K562 (cell line): ENCODE data around the gene CELA3B. TPM values are rescaled to one million over a fixed set of nuclear protein-coding genes. Genes with fewer than 3 reads are reported as not detected.

Experiments
- ADNP ChIP-seq: fragments of 200-800 bp; sonication (Bioruptor generic); IDR thresholded peaks from 2 replicates; pipeline ENCODE4 v1.6.1; 2016; ENCODE audit warnings: missing genetic modification characterization, missing compliant biosample characterization
- ELK1 ChIP-seq: sonication (generic); formaldehyde crosslinking; IDR thresholded peaks from 2 replicates; pipeline ENCODE4 v1.8.1; 2022; ENCODE audit warnings: missing genetic modification reagents
- ESRRA ChIP-seq: fragments of 450-650 bp; IDR thresholded peaks from 2 replicates; pipeline ENCODE4 v1.6.1; 2014; ENCODE audit warnings: low read depth, mild to moderate bottlenecking, moderate library complexity, borderline replicate concordance
- FOXA3 ChIP-seq, 2 experiments: fragments of 450-650 bp in 1 of 2; sonication (generic) in 1 of 2; formaldehyde crosslinking; IDR thresholded peaks in 1 of 2; conservative IDR thresholded peaks in 1 of 2; 2 replicates each; pipeline versions ENCODE4 v1.4.0 to v1.8.0; 2020 to 2022; ENCODE audit warnings: mild to moderate bottlenecking in 2 of 2, missing genetic modification reagents in 1 of 2
- HDAC3 ChIP-seq: fragments of 450-650 bp; IDR thresholded peaks from 2 replicates; pipeline ENCODE4 v1.6.1; 2018; ENCODE audit warnings: borderline replicate concordance, mild to moderate bottlenecking, moderate library complexity; ENCODE audit not compliant: partially characterized antibody
- MEIS2 ChIP-seq: fragments of 450-650 bp; IDR thresholded peaks from 2 replicates; pipeline ENCODE4 v1.6.1; 2014; ENCODE audit warnings: mild to moderate bottlenecking; ENCODE audit not compliant: partially characterized antibody
- NBN ChIP-seq: fragments of 450-650 bp; IDR thresholded peaks from 2 replicates; pipeline ENCODE4 v1.6.1; 2016; ENCODE audit warnings: low read depth, mild to moderate bottlenecking
- NFIX ChIP-seq: fragments of 250-450 bp; sonication (Bioruptor Pico); IDR thresholded peaks from 2 replicates; pipeline ENCODE4 v1.4.0; 2020; ENCODE audit warnings: low read depth, mild to moderate bottlenecking, moderate library complexity
- RREB1 ChIP-seq: fragments of 250-450 bp; sonication (Bioruptor Pico); IDR thresholded peaks from 2 replicates; pipeline ENCODE4 v1.4.0; 2020
- SIX5 ChIP-seq, 2 experiments: IDR thresholded peaks; 2 replicates each; pipeline ENCODE4 v1.6.1; 2011; ENCODE audit warnings: low read length in 2 of 2, borderline replicate concordance in 1 of 2, low read depth in 1 of 2, mild to moderate bottlenecking in 1 of 2, moderate library complexity in 1 of 2; ENCODE audit not compliant: insufficient read depth in 1 of 2
- SMAD4 ChIP-seq: fragments of 250-450 bp; sonication (Bioruptor Pico); conservative IDR thresholded peaks from 2 replicates; pipeline ENCODE4 v1.8.0; 2021; ENCODE audit warnings: inconsistent platforms, mild to moderate bottlenecking, moderate library complexity
- SNIP1 ChIP-seq: fragments of 450-650 bp; IDR thresholded peaks from 2 replicates; pipeline ENCODE4 v1.7.1; 2017; ENCODE audit warnings: low read depth, mild to moderate bottlenecking
- THRB ChIP-seq: fragments of 450-650 bp; formaldehyde crosslinking; conservative IDR thresholded peaks from 2 replicates; pipeline ENCODE4 v1.4.0; 2022; ENCODE audit warnings: mild to moderate bottlenecking, missing genetic modification characterization
- VEZF1 ChIP-seq: fragments of 200-800 bp; sonication (Bioruptor generic); IDR thresholded peaks from 2 replicates; pipeline ENCODE4 v1.6.1; 2017; ENCODE audit warnings: missing genetic modification characterization, missing compliant biosample characterization
- ZNF140 ChIP-seq: fragments of 250-450 bp; sonication (Bioruptor Pico); IDR thresholded peaks from 2 replicates; pipeline ENCODE4 v1.8.0; 2021; ENCODE audit warnings: moderate library complexity, mild to moderate bottlenecking, inconsistent platforms
- ZNF212 ChIP-seq: fragments of 450-650 bp; formaldehyde crosslinking; IDR thresholded peaks from 2 replicates; pipeline ENCODE4 v1.4.0; 2020; ENCODE audit warnings: mild to moderate bottlenecking
- polyA plus RNA-seq, 8 experiments: library from polyadenylated mRNA; depleted of rRNA in 4 of 8; stranded (reverse) in 5 of 8; unstranded in 3 of 8; fragments of >200 nt; fragmentation: Nextera tagmentation in 2 of 8; fragmentation: Illumina TruSeq in 1 of 8; extraction: Ambion mirVana in 2 of 8; extraction: Trizol in 1 of 8; gene quantifications; 2 replicates each; pipeline versions ENCODE4 v1.2.1 to v1.2.3, GENCODE V29; 2011 to 2014; ENCODE audit warnings: inconsistent platforms in 1 of 8, missing spikeins in 1 of 8
- total RNA-seq, 7 experiments: library from RNA; depleted of rRNA in 6 of 7; stranded (reverse); fragments of >200 nt in 6 of 7; fragmentation: Illumina TruSeq in 2 of 7; extraction: Trizol in 2 of 7; gene quantifications; 2 replicates each; pipeline versions ENCODE4 v1.2.1 to v1.2.3, GENCODE V29; 2011 to 2021; ENCODE audit warnings: low replicate concordance in 1 of 7

CELA3B gene
- total and polyA plus RNA-seq, 9 of the 15 experiments (the other 6 are each of a cell fraction or from before 2014, with no cell fraction given), result 3.1 TPM; not detected in 8

- TF ChIP-seq RREB1, result no peak
- no peak for TF ChIP-seq HDAC3
- no peak for TF ChIP-seq SNIP1
- peak; percentile 54; the same call in 1 of the 2 replicates for TF ChIP-seq NFIX
- no peak for TF ChIP-seq THRB (CRISPR knock-in tag)
- 0 out of 2 replicates have a peak, but pooled peaks have one; percentile 52 for TF ChIP-seq SMAD4 (CRISPR knock-in tag)
- no peak for TF ChIP-seq ESRRA
- TF ChIP-seq VEZF1 (CRISPR knock-in tag), result 0 out of 2 replicates have a peak, but pooled peaks have one; percentile 22
- TF ChIP-seq ADNP (tag), result peak; percentile 16; the same call in 1 of the 2 replicates
- no peak for TF ChIP-seq ZNF212 (CRISPR knock-in tag)
- TF ChIP-seq SIX5 (IDR thresholded peaks at IDR 0.05; ENCODE audit: borderline replicate concordance in 1 of 2, insufficient read depth in 1 of 2, low read depth in 1 of 2, low read length in 2 of 2), result no peak
- peak; percentile 51 for TF ChIP-seq MEIS2
- TF ChIP-seq ELK1 (CRISPR knock-in tag), result no peak
- no peak for TF ChIP-seq ZNF140
- TF ChIP-seq NBN, result no peak
- no peak for TF ChIP-seq FOXA3 (CRISPR knock-in tag; conservative IDR thresholded peaks at IDR 0.05 in 1 of 2, IDR thresholded peaks at IDR 0.05 in 1 of 2)
These were observed 37.0 kb upstream of the CELA3B start (continued) for GRCh38 chr1:21939650-21940374.
